Fibroblast of skin of right biceps (primary cell): ENCODE measurements around the gene CRYAB.
A peak's percentile ranks its signal among the peaks of the same experiment; 100 is the strongest.
"Not testable (repeated sequence)": the region's sequence is repeated elsewhere in the genome, so short reads cannot be mapped to it uniquely, and the experiment has no call there.

Source experiments
- DNase-seq: peaks from one replicate; pipeline ENCODE4 v3.0.0-alpha.2; 2013

CRYAB gene

GRCh38 chr11:111933176-111933575 lies 21.6 kb upstream of the CRYAB start:
- DNase-seq: not testable (repeated sequence)

GRCh38 chr11:111932611-111932950 lies 21.0 kb upstream of the CRYAB start:
- DNase-seq: peak; percentile 30

DNA sequence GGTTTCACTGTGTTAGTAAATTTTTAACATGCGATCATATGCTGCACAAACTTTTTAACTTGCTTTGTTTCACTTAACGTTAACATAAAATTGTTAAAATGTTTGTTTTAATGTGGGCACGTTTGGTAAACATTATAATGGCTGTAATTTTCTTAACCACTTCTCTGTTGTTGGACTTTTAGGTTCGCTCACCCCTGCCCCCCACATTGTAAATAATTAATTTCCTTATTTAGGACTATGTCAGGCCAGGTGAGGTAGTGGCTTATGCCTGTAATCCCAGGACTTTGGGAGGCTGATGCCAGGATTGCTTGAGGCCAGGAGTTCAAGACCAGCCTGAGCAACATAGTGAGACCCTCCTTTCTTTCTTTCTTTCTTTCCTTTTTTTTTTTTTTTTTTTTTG lies 18.9 kb upstream of the CRYAB start:
- DNase-seq: no peak

- DNase-seq: peak; percentile 97
These were observed 15.2 kb upstream of the CRYAB start for GRCh38 chr11:111926505-111927391.

GRCh38 chr11:111925953-111926352 lies 14.4 kb upstream of the CRYAB start:
- DNase-seq: no peak

GRCh38 chr11:111923951-111924350 lies 12.4 kb upstream of the CRYAB start:
- no peak for DNase-seq

DNA sequence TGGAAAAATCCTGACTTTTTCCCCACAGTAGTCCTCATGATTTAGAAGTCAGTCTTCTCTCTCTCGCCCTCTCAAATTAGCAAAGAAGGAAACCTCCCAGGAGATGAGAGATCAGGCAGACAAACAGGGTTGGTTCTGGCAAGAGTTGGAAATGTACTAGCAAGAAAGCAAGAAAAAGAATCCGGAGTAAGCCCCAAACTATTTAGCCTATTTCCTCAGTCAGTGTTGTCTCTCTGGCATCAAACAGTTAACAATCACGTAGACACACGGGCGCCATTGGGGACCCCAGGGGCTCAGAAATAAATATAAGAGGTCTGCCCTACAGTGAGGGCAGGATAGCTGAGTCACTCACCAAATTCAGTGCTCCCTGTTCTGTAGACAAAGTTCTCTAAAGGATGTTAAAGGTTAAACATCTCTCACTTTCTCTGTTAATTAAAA lies 11.8 kb upstream of the CRYAB start:
- peak; percentile 88 for DNase-seq

DNA sequence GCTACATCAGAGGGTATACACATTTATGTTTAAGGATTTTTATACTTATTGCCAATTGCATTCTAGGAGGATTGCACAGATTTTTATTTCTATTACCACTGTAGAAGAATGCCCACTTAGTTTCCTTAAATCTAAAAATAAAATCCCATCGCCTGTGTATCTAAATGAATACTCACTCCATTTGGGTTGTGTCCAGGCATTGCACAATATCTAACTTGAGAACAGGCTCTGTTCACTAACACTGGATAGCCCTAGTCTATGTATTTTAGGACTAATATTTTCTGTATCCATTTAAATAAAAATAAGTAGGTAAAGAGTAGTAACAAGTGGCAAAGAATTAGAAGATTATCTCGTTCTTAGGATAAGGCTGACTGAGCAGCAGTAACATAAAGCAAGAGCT lies 11.2 kb upstream of the CRYAB start:
- DNase-seq: peak; percentile 89

DNA sequence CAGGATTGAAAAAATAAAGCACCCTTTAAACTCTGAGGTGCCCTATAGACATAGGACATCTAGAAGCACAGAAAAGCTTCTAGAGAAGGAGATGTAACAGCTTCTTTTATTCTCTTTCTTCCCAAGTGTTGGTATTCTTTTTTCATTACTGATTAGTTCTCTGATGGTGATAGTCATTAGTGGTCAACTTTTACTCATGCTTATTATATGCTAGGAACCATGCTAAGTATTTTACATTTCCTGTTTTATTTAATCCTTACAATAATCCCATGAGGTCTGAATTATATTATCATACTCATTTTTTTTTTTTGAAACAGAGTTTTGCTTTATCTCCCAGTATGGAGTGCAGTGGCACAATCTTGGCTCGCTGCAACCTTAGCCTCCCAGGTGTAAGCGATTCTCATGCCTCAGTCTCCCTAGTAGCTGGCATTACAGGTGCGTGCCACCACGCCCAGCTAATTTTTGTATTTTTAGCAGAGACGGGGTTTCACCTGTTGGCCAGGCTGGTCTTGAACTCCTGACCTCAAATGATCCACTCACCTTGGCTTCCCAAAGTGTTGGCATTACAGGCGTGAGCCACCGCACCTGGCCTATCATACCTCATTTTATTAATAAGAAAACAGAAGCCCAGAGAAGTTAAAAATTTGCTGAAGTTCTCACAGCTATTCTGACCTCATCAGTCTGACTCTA lies 10.1 kb upstream of the CRYAB start:
- DNase-seq: peak; percentile 42

DNA sequence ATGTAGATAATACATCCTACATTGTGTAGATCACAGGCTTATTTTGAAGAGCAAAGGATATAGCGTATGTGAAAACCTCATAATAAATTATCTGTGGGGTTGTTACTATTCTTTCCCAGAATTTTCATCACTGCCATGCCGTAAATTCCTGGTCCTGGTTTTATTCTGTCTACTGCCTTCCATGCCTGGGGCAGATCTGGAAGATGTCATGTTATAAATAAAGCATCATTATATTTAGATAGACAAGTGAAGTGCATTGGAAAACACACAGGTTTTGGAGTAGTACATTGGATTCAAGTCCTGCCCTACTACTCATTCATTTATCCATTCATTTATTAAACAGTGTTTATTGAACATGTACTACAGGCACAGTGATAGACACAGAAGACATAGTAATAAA lies 9.3 kb upstream of the CRYAB start:
- DNase-seq: no peak

GRCh38 chr11:111918390-111919256 lies 7.1 kb upstream of the CRYAB start, which contains the start of gene C11orf52:
Gene C11orf52 (plus strand): TSS chr11:111918913. CDS start chr11:111918973, 60 bp downstream.
- peak; percentile 62 for DNase-seq

DNA sequence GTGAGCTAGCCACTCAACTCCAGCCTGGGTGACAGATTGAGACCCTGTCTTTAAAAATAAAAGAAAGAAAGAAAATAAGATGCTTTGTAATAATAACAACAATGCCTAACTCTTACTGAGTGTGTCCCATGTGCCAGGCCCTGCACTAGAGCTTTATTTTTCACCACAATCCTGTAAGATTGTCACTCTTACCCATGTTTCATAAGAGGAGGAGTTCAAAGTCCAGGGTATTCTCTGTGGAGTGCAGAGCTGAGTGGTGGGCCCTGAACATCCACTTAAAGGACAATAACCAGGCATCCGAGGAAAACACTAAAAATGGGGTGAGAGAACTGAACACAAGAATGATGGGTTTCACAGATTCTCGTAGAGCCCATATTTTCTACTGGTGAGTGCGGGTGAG lies 6.2 kb upstream of the CRYAB start:
- DNase-seq: no peak

- no peak for DNase-seq
These were observed 5.7 kb upstream of the CRYAB start for GRCh38 chr11:111917312-111917711.

GRCh38 chr11:111916768-111917167 lies 5.2 kb upstream of the CRYAB start:
- no peak for DNase-seq

DNA sequence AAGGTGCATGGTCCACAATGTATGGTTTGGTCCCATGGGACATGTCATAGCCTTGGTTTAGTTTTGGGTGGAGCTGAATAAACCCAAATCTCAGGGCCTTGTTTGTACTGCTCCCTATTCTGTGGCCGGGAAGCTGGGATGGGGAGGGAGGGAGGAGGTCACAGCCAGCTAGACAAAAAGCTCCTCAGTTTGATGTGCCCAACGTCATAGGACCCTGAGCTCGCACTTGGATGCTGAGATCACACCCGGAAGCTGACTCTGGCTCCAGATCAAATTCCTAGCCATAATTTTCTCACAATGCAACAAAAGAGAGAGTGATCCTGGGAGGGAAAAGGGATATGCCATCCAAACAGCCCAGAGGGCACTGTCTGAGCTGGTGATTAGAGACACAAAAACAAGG lies 2.4 kb upstream of the CRYAB start:
- peak; percentile 87 for DNase-seq

DNA sequence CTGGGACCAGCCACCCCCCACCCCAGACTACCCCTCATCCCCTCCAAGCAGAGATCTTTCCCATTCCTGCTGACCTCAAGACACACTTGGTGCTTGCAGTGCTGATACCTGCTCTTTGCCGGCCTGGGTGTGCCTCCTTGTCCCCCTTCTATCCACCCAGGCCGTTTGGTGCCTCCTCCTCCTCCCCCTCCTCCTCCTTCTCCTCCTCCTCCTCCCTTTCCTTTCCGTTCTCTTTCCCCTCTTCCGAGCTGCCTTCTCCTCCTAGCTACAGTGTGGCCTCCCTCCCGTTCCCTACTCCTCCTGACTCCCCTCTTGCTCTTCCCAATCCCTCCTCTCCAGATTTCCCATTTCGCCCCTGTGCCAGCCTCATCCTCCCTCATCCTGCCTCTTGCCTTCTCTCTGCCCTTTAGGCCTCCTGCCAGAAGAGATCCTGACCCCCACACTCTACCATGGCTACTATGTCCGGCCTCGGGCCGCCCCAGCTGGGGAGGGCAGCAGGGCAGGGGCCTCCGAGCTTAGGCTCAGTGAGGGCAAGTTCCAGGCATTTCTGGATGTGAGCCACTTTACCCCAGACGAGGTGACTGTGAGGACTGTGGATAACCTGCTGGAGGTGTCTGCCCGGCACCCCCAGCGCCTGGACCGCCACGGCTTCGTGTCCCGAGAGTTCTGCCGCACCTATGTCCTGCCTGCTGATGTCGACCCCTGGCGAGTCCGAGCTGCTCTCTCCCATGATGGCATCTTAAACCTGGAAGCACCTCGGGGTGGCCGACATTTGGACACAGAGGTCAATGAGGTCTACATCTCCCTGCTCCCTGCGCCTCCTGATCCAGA lies 1.7 kb upstream of the CRYAB start:
- peak; percentile 47 for DNase-seq

DNA sequence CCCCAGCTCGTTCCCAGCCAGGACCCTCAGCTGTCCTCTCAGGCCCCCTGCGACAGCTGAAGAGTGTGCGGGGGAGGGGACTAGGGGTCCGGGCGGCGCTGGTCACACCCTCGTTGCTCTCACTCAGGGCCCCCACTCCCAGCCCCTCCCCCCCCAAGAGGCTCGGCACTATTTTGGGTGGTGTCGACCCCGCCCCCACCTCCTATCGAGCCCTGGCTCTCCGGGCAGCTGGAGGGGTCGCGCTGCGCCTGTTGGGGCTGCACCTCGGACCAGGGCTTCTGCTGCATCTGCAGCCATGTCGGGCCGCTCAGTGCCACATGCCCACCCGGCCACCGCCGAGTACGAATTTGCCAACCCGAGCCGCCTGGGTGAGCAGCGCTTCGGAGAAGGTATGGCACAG lies 965 bp upstream of the CRYAB start, which contains the start of gene HSPB2:
Gene HSPB2, plus strand, starts transcription at position 200 of the 400 bp plus-strand sequence. Its CDS starts 96 bp downstream, at position 296.
- no peak for DNase-seq

GRCh38 chr11:111910676-111911562 lies 651 bp downstream of the CRYAB start:
- no peak for DNase-seq

GRCh38 chr11:111909378-111909777 lies 2.2 kb downstream of the CRYAB start:
- DNase-seq: no peak

DNA sequence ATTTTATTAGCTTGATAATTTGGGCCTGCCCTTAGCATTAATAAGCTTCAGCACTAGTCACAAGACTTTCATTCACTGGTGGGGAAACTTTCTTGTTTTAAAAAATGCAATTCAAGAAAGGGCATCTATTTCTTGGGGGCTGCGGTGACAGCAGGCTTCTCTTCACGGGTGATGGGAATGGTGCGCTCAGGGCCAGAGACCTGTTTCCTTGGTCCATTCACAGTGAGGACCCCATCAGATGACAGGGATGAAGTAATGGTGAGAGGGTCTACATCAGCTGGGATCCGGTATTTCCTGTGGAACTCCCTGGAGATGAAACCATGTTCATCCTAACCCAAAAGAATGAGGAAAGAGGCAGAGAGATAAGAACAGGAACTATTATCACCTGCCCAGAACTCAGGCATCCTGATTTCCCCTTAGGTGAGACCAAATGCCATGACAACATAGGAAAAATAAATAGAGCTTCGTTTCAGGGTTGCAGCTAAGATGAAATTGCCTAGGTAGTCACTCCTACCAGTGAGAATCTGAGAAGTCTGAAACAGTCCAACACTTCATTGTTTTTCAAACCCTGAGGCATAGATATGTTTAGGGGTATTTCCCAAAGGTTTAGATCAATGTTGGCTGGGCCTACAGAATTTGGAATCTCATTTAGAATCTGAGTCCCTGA lies 2.8 kb downstream of the CRYAB start:
- DNase-seq: no peak
